ENCODE data around the gene IDH3B. TPM values are rescaled to one million over a fixed set of nuclear protein-coding genes. Genes with fewer than 3 reads are reported as not detected.

Gene IDH3B
- polyA plus RNA-seq, 3 donors = 102 to 224 (median 103) TPM

GRCh38 chr20:2657241-2657640 lies 6.8 kb downstream of the IDH3B start:
- H3K9me3 Mint-ChIP-seq = no peaks in the 10 kb centered on the region
- H3K4me3 Mint-ChIP-seq = no peak overlapping the region
- peaks cover 42% of the 10 kb centered on the region for H3K79me2 ChIP-seq (ENCODE audit: insufficient read depth, low read length)
- peaks cover 47% of the 10 kb centered on the region for H4K20me1 ChIP-seq (ENCODE audit: insufficient read depth, low read length)
- no peak for DNase-seq
- no peak overlapping the region for H3K4me3 ChIP-seq (replicated peaks in 1 of 3; ENCODE audit: low read depth in 2 of 3, low read length in 3 of 3)
- peaks cover 13 to 22% of the 10 kb centered on the region in 2 donors for H3K4me1 ChIP-seq (ENCODE audit: control insufficient read depth in 1 of 2, insufficient read depth in 2 of 2, low read length in 2 of 2)
- no peak overlapping the region for H3K4me2 ChIP-seq (replicated peaks; ENCODE audit: extremely low read depth, low read length, poor library complexity, severe bottlenecking)
- peaks cover 80 to 86% of the 10 kb centered on the region in 2 donors for H3K36me3 Mint-ChIP-seq
- intact Hi-C loops (cut with micrococcal nuclease) = no loop called here
- H3K27ac ChIP-seq (ENCODE audit: low read depth in 1 of 2, low read length in 2 of 2) = no peak overlapping the region
- H3K36me3 ChIP-seq (replicated peaks in 1 of 2; ENCODE audit: control insufficient read depth in 1 of 2, insufficient read depth in 2 of 2, low read length in 2 of 2) = peaks cover 80 to 85% of the 10 kb centered on the region in 2 donors
- no peaks in the 10 kb centered on the region for H3K9me3 ChIP-seq (replicated peaks in 1 of 2; ENCODE audit: control insufficient read depth in 1 of 2, insufficient read depth in 1 of 2, low read length in 2 of 2)
- H3K27me3 ChIP-seq (ENCODE audit: control insufficient read depth in 2 of 2, insufficient read depth in 2 of 2, low read length in 2 of 2) = no peaks in the 10 kb centered on the region
- H2AFZ ChIP-seq (ENCODE audit: insufficient read depth, low read depth, low read length, poor library complexity, severe bottlenecking) = no peak overlapping the region
- TF ChIP-seq, protein P1, sequence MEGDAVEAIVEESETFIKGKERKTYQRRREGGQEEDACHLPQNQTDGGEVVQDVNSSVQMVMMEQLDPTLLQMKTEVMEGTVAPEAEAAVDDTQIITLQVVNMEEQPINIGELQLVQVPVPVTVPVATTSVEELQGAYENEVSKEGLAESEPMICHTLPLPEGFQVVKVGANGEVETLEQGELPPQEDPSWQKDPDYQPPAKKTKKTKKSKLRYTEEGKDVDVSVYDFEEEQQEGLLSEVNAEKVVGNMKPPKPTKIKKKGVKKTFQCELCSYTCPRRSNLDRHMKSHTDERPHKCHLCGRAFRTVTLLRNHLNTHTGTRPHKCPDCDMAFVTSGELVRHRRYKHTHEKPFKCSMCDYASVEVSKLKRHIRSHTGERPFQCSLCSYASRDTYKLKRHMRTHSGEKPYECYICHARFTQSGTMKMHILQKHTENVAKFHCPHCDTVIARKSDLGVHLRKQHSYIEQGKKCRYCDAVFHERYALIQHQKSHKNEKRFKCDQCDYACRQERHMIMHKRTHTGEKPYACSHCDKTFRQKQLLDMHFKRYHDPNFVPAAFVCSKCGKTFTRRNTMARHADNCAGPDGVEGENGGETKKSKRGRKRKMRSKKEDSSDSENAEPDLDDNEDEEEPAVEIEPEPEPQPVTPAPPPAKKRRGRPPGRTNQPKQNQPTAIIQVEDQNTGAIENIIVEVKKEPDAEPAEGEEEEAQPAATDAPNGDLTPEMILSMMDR (IDR thresholded peaks at IDR 0.05) = no peak
- H3K9ac ChIP-seq (ENCODE audit: insufficient read depth, low read length, poor library complexity, severe bottlenecking) = no peak overlapping the region
- peak overlapping the region in 3 of 7 donors; percentile 10 to 62 (median 61) for H3K27ac Mint-ChIP-seq
- peaks cover 0 to 2% (median 0%) of the 10 kb centered on the region in 3 donors for H3K27me3 Mint-ChIP-seq (ENCODE audit: low read depth in 3 of 3)
- WGBS (ENCODE audit: insufficient coverage) = 90% methylated on average over 2 of the region's 5 CpGs
- H3K4me1 Mint-ChIP-seq = peaks cover 18% of the 10 kb centered on the region

GRCh38 chr20:2656471-2657117 lies 7.4 kb downstream of the IDH3B start:
- Histone ChIP-seq H4K20me1 (ENCODE audit: insufficient read depth, low read length) (peaks cover 47% of the 10 kb centered on the region), H3K79me2 (ENCODE audit: insufficient read depth, low read length) (peaks cover 48% of the 10 kb centered on the region), H3K36me3 (replicated peaks in 1 of 2; ENCODE audit: control insufficient read depth in 1 of 2, insufficient read depth in 2 of 2, low read length in 2 of 2) (peaks cover 73 to 79% of the 10 kb centered on the region in 2 donors), H3K4me1 (ENCODE audit: control insufficient read depth in 1 of 2, insufficient read depth in 2 of 2, low read length in 2 of 2) (peaks cover 15 to 27% of the 10 kb centered on the region in 2 donors), H3K4me2 (replicated peaks; ENCODE audit: extremely low read depth, low read length, poor library complexity, severe bottlenecking) (no peak overlapping the region), H3K27me3 (ENCODE audit: control insufficient read depth in 2 of 2, insufficient read depth in 2 of 2, low read length in 2 of 2) (no peaks in the 10 kb centered on the region), H3K9me3 (replicated peaks in 1 of 2; ENCODE audit: control insufficient read depth in 1 of 2, insufficient read depth in 1 of 2, low read length in 2 of 2) (no peaks in the 10 kb centered on the region), H2AFZ (ENCODE audit: insufficient read depth, low read depth, low read length, poor library complexity, severe bottlenecking) (no peak overlapping the region), H3K27ac (ENCODE audit: low read depth in 1 of 2, low read length in 2 of 2) (no peak overlapping the region), H3K4me3 (replicated peaks in 1 of 3; ENCODE audit: low read depth in 2 of 3, low read length in 3 of 3) (no peak overlapping the region), H3K9ac (ENCODE audit: insufficient read depth, low read length, poor library complexity, severe bottlenecking) (no peak overlapping the region)
- Mint-ChIP-seq H3K27ac (peak overlapping the region in 2 of 7 donors; percentile 30 to 70), H3K36me3 (peaks cover 74 to 80% of the 10 kb centered on the region in 2 donors), H3K9me3 (no peaks in the 10 kb centered on the region), H3K27me3 (ENCODE audit: low read depth in 3 of 3) (peaks cover 0 to 2% (median 0%) of the 10 kb centered on the region in 3 donors), H3K4me1 (peaks cover 20% of the 10 kb centered on the region), H3K4me3 (no peak overlapping the region)
- TF ChIP-seq, protein P1 (IDR thresholded peaks at IDR 0.05) = no peak
- intact Hi-C loops (cut with micrococcal nuclease) = no loop called here
- DNase-seq = no peak
- WGBS (ENCODE audit: insufficient coverage) = 100% methylated on average over 8 of the region's 12 CpGs

Measured in CD14-positive monocyte (primary cell).